Erythroblast (primary cell): ENCODE measurements around the gene FER1L5.

Experiments used
- DNase-seq, 2 experiments: peaks; one replicate each; lab custom pipeline; 2025; lab: John Stamatoyannopoulos, UW
- GATA1 ChIP-seq: IDR thresholded peaks from 2 replicates; pipeline ENCODE4 v1.6.1; 2011; ENCODE audit warnings: low read depth, mild to moderate bottlenecking, control low read depth, low read length, moderate library complexity
- POLR2A ChIP-seq: IDR thresholded peaks from 2 replicates; pipeline ENCODE4 v1.6.1; 2011; ENCODE audit warnings: mild to moderate bottlenecking, low read length

FER1L5 gene

DNA sequence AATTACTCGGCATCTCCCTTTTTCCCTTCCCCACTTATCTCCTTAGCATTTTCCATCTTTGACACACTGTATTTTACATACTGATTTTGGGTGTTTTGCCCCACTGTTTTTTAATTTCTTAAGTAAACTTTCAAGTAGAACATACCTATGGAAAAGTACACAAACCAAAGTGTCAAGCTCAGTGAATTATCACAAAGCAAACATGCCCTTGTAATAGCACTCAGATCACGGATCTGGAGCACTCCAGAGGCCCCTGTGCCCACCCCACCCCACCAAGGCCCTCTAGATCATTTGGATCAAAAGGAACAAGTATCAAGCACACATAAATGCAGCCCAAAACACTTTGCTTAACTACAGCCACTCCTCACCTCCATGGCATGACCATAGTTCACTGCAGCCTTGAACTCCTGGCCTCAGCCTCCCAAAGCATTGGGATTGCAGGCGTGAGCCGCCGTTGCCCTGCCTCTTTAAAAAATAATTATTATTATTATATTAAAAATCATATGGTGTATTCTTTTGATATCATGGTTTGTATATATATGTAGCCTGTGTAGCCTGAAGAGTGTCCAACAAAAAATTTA, 38.1 kb downstream of the FER1L5 start:
- no peak for DNase-seq
- TF ChIP-seq POLR2A (no peak), GATA1 (no peak)

DNA sequence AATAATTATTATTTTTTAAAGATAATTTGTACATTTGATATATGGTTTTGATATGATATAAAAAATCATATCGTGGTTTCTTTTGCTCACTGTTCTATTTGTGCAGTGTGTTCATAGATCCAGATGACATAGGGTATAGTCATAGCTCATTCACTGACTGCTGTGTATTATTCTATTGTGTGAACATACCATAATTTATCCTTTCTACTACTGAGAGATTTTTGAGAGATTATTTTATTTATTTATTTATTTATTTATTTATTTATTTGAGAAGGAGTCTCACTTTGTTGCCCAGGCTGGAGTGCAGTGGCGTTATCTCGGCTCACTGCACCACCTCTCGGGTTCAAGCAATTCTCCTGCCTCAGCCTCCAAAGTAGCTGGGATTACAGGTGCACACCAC, 39.0 kb downstream of the FER1L5 start:
- no peak for DNase-seq

DNA sequence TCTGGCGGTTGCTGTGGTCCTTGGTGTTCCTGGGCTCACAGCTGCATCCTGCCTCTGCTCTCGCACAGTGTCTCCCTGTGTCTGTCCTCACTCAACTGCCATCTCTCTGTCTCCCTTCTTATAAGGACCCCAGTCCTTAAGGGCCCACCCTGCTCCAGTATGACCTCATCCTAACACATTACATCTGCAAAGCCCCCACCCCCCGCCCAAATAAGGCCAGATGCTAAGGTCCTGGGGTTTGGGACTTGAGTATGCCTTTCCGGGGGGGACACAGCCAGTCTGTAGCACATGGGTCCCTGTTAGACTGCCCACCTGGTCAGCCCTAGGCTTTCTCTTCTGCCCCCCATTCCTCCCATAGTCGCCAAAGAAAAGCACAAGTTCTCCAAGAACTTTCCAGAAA, 40.7 kb downstream of the FER1L5 start:
- TF ChIP-seq POLR2A (no peak), GATA1 (no peak)
- no peak for DNase-seq

More for the DNA sequence above, 39.0 kb downstream of the FER1L5 start:
- TF ChIP-seq POLR2A = no peak
- TF ChIP-seq GATA1 = no peak

DNA sequence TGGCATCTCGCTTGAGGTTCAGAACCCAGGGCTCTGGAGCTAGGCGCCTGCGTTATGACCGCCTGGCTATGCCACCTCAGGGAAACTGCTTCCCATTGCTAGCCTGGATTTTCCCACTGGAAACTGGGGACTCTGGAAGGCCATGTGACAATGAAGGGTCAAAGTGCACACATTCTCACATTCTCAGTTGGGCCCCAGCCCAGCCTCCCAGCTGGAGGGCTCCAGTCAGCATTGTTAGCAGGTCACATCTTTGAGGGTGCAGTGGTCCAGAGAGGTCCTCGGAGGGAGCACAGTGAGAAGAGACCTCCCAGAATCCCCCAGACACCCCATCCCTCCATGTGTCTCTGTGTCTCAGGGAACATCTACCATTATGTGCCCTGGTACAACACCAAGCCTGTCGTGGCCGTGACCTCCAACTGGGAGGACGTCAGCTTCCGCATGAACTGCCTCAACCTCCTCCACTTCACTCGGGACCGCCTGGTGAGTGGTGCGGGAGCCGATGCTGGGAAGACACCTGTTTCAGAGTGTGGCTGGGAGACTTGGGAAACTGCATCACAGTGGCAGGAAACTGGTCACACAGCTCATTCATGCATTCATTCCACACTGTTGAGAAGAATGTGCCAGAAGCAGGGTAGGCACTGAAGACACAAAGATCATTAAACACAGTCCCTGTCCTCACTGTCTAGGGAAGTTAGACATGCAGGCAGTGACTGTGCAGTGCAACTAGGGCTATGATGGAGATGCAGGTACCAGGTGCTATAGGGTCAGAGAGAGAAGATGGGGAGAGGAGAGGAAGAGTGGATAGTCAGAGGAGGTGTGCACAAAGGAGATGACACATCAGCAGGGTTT, 41.6 kb downstream of the FER1L5 start:
- no peak for TF ChIP-seq POLR2A
- TF ChIP-seq GATA1 = no peak
- DNase-seq = no peak

DNA sequence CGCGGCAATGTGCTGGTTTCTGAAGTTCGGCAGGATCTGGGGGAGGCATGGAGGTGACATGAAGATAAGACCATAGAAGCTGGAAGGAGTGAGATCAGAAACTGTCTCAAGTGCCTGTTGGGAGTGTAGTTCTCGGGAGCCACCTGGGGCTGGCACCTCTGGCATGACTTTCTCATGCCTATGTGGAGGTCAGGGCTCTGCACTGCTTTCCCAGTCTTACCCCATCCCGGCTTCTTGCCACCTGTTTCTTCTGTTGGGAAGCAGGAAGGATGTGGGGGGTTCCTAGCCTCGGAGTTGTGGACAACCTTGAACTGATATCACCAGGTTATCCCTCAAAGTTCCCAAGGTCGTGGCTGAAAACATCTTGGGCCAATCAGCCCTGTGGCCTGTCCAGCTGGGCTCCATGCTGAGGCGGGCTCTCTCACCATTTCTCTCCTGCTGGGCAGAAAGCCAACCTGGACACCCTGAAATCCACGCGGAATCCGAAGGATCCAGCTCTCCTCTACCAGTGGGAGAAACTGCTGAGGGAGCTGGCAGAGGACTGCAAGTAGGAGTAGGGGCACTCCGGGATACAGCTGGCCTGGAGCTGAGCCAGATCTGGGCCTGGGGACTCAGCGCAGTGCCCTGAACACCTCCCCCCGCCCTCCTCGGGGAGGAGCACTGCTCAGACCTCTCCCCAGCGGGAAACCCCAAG, 42.5 kb downstream of the FER1L5 start:
- no peak for TF ChIP-seq POLR2A
- TF ChIP-seq GATA1 = no peak
- DNase-seq = no peak

DNA sequence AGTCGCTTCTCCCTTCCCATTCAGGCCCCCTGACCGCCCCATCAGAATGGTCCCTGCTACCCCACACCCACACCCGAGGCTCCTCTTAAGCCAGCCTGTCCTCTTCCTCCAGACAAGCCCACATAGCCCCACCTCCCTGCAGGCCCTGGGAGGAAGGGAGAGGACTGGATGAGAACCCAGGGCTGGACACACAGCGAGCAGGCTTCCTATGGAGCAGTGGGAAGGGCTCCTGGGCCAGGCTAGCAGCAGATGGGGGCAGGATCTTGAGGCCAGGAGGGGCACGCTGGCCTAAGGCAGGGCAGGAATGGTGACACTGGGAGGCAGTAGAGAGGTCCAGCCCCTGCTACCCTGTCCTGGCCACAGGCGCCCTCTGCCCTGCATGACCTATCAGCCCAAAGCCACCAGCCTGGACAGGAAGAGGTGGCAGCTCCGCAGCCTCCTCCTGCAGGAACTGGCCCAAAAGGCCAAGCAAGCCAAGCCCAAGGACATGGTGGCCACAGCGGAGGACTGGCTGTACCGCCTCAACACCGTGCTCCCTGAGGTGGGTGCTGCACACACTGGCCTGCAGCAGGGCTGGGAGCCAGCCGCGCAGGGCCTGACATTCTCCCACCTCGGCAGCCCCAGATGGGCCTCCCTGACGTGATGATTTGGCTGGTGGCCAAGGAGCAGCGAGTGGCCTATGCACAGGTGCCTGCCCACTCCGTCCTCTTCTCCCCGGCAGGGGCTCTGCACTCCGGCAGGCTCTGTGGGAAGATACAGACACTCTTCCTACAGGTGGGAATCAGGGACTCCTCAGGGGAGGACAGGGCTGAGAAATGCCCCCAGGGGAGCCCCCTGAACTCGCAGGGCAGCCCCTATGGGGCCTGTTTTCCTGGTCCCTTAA, 43.3 kb downstream of the FER1L5 start:
- DNase-seq = no peak
- no peak for TF ChIP-seq GATA1
- TF ChIP-seq POLR2A = no peak

DNA sequence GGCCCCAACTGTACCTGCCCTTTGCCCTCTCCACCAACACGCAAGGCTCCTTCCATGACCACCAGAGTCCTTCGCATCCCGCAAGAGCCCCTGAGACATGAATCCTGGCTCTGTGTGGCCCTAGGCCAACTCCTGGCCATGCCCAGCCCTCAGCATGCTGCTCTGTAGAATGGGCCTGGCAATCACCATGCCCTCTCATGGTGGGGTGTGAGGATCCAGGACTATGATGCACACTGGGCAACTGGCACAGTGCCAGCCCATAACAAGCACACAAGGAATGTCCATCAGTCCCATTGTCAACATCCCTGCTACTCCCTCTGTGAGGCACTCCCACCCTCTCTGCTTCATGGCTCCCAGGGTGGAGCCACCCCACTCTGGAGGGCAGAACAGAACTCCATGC, 44.7 kb downstream of the FER1L5 start:
- DNase-seq = no peak
- no peak for TF ChIP-seq GATA1
- no peak for TF ChIP-seq POLR2A

DNA sequence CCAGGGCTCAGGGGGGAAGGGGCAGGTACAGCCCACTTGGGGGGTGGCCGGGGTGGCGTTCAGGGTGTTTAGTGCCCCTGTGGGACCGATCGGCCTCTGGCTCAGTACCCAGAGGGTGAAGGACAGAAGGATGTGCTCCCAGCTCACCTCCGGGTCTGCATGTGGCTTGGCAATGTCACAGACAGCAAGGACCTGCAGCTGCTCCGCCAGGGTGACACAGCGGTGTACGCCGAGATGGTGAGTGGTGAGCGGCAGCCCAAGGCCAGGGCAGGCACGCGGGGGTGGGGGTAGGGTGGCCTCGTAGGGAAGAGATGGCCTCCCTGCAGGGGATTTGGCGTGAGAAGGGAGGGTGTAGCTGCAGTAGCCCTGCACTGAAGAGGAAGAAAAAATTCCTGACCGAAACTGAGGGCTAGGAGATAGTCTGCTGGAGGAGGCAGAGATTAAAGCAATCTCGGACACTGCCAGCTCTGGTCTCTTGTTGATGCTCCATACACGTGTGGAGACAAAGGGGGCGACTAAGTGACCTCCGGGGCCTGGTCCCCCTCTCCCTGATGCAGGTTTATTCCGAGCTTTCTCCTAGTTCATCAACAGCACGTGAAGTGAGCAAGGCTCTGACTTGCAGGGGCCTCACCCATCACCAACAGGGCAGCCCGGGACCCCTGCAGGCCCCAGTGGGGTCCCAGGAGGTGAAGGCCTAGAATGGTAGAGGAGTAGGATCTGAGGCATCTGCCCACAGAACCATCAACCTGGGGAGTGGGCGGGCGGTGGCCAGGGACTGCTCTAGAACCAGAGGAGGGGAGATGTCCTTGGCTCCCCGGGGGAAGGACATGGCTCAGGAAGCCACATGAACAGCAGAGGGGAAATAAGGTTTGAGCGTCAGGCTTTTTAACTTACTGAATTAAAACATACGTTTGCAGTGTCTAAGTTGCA, 45.4 kb downstream of the FER1L5 start:
- TF ChIP-seq GATA1 = no peak
- no peak for TF ChIP-seq POLR2A
- no peak for DNase-seq

DNA sequence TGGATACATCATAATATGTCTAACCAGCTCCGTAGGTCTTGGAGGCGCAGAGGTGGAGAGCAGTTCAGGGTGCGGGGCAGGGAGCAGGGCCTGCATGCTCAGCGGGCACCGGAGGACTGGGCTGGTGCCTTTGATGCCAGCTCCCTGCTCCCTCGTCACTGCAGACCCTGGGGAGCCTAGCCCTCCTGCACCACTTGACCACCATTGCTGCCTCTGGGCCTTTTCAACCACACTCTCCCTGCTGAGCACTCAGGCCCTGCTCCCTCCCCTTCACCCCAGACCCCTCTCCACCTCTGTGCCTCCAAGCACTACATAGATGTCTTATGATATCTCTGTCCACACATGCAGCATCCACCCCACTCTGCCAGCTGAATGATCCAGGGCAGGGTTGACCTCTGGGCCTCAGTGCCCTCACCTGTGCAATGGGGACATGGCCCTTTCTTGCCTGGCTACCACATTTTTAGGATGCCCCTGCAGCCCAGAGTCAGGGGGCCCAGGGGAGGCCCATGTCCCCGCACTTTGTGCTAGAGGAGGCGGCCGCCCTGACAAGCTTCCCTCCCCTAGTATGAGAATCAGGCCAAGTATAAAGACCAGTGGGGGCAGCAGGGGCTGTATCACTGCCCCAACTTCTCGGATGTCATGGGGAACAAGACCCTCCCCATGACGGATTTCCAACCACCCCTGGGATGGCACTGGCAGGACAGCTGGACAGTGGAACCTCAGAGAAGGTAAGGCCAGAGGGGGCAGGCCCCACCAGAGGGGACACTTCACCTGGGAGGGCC, 46.3 kb downstream of the FER1L5 start:
- no peak for TF ChIP-seq POLR2A
- no peak for TF ChIP-seq GATA1
- DNase-seq = no peak

DNA sequence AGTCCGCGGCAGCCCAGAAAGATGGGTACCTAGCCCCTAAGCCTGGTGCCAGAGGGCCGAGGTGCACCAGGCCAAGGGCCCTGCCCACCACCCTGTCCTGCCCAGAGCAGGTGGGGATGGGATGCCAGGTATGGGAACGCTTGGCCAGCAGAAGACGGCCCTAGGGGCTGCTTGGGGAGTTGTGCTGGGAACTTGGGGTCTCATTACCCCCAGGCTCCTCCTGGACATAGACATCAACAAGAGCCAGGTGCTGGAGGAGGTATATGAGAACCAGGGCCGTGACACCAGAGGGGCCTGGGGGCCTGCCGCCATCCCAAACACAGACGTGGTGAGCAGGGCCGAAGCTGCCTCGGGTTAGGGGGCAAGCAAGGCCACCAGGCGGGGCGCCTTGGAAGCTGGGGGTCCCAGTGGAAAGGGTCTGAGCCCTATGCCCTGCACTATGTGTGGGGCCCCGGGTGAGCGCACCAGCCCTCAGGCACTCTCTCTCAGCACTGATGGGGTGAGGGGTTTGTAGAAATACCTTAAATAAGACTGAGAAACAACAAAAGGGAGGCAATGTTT, 46.9 kb downstream of the FER1L5 start:
- TF ChIP-seq POLR2A = no peak
- no peak for TF ChIP-seq GATA1
- no peak for DNase-seq

DNA sequence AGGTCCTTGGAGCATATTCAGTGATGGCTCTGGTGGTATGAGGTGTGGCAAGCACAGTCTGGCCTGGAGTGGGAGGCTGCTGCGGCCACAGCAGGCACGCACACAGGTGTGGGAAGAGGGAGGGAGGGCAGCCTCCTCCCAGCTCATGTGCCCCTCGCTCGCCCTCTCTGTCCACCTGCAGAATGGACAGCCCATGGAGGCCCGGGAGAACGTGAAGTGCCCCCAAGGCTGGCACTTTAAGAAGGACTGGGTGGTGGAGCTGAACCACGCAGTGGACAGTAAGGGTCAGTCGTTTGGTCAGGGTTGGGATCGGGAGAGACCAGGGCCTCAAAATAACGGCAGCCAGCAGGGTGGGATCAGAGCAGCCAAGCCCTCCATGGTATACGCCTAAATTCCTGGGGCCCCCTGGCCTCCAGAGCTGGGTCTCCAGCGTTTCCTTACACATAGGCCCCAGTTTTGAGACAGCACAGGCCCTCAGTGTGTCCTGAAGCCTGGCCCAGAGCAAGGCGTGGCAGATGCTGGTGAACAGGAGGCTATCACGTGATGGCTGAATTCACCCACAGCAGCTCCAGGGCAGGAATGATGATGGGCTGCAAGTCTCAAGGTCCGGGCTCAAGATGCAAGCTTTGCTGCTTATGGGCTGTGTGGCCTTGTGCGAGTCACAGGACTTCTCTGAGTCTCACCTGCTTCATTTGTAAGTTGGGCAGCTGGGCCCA, 47.9 kb downstream of the FER1L5 start:
- no peak for TF ChIP-seq GATA1
- no peak for TF ChIP-seq POLR2A

More for the DNA sequence above, 47.9 kb downstream of the FER1L5 start:
- DNase-seq = no peak
